OCI-LY7 (cell line): ENCODE measurements around the gene SLC29A1. TPM values are rescaled to one million over a fixed set of nuclear protein-coding genes. Genes with fewer than 3 reads are reported as not detected.
"Not testable (repeated sequence)": the region's sequence is repeated elsewhere in the genome, so short reads cannot be mapped to it uniquely, and the experiment has no call there.

Experiments
- BruUV-seq: library from RNA; stranded (reverse); fragments of 400-500 nt; replicated peaks from 2 replicates; lab custom pipeline; 2021; lab: Mats Ljungman, UMichigan
- CTCF ChIA-PET: fragments of 300-600 bp; sonication (Branson Sonifier 250); formaldehyde crosslinking; loops from one replicate; lab custom pipeline; 2022; ENCODE audit warnings: antibody characterized with exemption; ENCODE audit not compliant: unreplicated experiment; lab: Charles Lee
- POLR2A ChIA-PET: fragments of 300-600 bp; sonication (Branson Sonifier 250); formaldehyde crosslinking; loops from one replicate; lab custom pipeline; 2022; ENCODE audit warnings: antibody characterized with exemption; lab: Charles Lee
- DNase-seq: peaks from one replicate; pipeline ENCODE4 v3.0.0-alpha.2; 2015; ENCODE audit warnings: low spot score
- H2AFZ ChIP-seq: fragments of 200-600 bp; sonication (generic), shearing (Covaris generic); 2 replicates; pipeline ENCODE4 v1.6.1; 2014; ENCODE audit warnings: mild to moderate bottlenecking, antibody characterized with exemption, low read length, moderate library complexity
- H3K27ac ChIP-seq: fragments of 200-600 bp; sonication (generic); 2 replicates; pipeline ENCODE4 v1.5.1; 2014; ENCODE audit warnings: mixed run types, low read depth, mild to moderate bottlenecking, moderate library complexity, low read length, inconsistent platforms; ENCODE audit not compliant: poor library complexity, severe bottlenecking
- H3K36me3 ChIP-seq: fragments of 200-600 bp; sonication (generic); 2 replicates; pipeline ENCODE4 v1.6.1; 2014; ENCODE audit warnings: mild to moderate bottlenecking, antibody characterized with exemption, low read length, moderate library complexity, mixed read lengths; ENCODE audit not compliant: insufficient read depth
- H3K4me1 ChIP-seq: fragments of 200-600 bp; sonication (generic); 2 replicates; pipeline ENCODE4 v1.5.1; 2014; ENCODE audit warnings: mild to moderate bottlenecking, low read length; ENCODE audit not compliant: insufficient read depth, poor library complexity, severe bottlenecking
- H3K4me2 ChIP-seq: fragments of 200-600 bp; sonication (generic); 2 replicates; pipeline ENCODE4 v1.6.1; 2014; ENCODE audit warnings: mild to moderate bottlenecking, low read length
- H3K4me3 ChIP-seq: fragments of 200-600 bp; sonication (generic); 2 replicates; pipeline ENCODE4 v1.5.1; 2014; ENCODE audit warnings: mild to moderate bottlenecking, low read depth, low read length; ENCODE audit not compliant: poor library complexity, severe bottlenecking
- H3K79me2 ChIP-seq: fragments of 200-600 bp; sonication (generic); 2 replicates; pipeline ENCODE4 v1.6.1; 2016; ENCODE audit warnings: low read depth, mild to moderate bottlenecking, low read length, moderate library complexity, mixed read lengths; ENCODE audit not compliant: insufficient read depth
- H3K9me2 ChIP-seq: fragments of 200-600 bp; sonication (generic); 2 replicates; pipeline ENCODE4 v1.6.1; 2016; ENCODE audit warnings: mild to moderate bottlenecking, low read length, mixed read lengths; ENCODE audit not compliant: insufficient read depth
- H3K9me3 ChIP-seq: fragments of 200-600 bp; sonication (generic); 2 replicates; pipeline ENCODE4 v1.6.1; 2014; ENCODE audit warnings: mild to moderate bottlenecking, mixed run types, low read length, mixed read lengths
- H4K20me1 ChIP-seq: fragments of 200-600 bp; sonication (generic); 2 replicates; pipeline ENCODE4 v1.6.1; 2014; ENCODE audit warnings: mild to moderate bottlenecking, antibody characterized with exemption, low read length, moderate library complexity, mixed read lengths; ENCODE audit not compliant: insufficient read depth
- EZH2phosphoT487 ChIP-seq: fragments of 200-600 bp; sonication (generic); IDR thresholded peaks from 2 replicates; pipeline ENCODE4 v1.6.1; 2018; ENCODE audit warnings: low read depth, borderline replicate concordance, mild to moderate bottlenecking, mixed run types, antibody characterized with exemption, low read length, moderate library complexity, mixed read lengths
- intact Hi-C: fragments of 100-400 bp; cut with micrococcal nuclease; formaldehyde crosslinking; loops from one replicate; pipeline ENCODE4 v1.10.0; 2022; ENCODE audit not compliant: unreplicated experiment
- total RNA-seq, 2 experiments: library from RNA; depleted of rRNA in 1 of 2; stranded (reverse); fragments of >200 nt in 1 of 2; shearing (Covaris generic) in 1 of 2; gene quantifications; 2 replicates each; pipeline ENCODE4 v1.2.3, GENCODE V29; 2014 to 2022
- TF ChIP-seq, protein P1 (sequence below): fragments of 200-600 bp; sonication (generic); conservative IDR thresholded peaks from 2 replicates; pipeline ENCODE4 v1.5.1; 2014; ENCODE audit warnings: mild to moderate bottlenecking, antibody characterized with exemption, low read length, moderate library complexity, mixed read lengths

SLC29A1 gene
- total RNA-seq, 2 experiments from 2014 or later: 52.6 to 64.6 TPM

DNA sequence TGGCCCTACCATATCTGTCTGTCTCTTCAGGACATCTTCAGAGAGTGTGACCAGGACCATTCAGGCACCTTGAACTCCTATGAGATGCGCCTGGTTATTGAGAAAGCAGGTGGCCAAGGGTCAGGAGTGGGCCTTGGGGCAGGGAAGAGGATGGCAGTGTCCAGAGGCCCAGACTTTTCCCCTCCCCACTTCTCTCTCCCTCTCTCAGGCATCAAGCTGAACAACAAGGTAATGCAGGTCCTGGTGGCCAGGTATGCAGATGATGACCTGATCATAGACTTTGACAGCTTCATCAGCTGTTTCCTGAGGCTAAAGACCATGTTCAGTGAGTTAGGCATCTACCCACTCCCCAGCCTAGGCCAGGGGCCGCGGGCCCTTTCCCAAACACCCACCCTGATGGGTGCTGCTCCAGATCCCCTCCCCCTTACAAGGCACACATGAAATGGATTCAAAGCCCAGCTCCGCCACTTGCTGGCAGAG, 40.4 kb upstream of the SLC29A1 start:
- intact Hi-C loops: no loop called here
- H3K4me3 ChIP-seq: no peak overlapping the region
- H4K20me1 ChIP-seq: no peaks in the 10 kb centered on the region
- POLR2A ChIA-PET: interaction anchor here (0.6 kb wide), 2 partner anchors 39 to 51 kb away, joined by 6 read pairs; no protein-coding TSS in a partner anchor
- H3K4me2 ChIP-seq: no peak overlapping the region
- TF ChIP-seq, protein P1, sequence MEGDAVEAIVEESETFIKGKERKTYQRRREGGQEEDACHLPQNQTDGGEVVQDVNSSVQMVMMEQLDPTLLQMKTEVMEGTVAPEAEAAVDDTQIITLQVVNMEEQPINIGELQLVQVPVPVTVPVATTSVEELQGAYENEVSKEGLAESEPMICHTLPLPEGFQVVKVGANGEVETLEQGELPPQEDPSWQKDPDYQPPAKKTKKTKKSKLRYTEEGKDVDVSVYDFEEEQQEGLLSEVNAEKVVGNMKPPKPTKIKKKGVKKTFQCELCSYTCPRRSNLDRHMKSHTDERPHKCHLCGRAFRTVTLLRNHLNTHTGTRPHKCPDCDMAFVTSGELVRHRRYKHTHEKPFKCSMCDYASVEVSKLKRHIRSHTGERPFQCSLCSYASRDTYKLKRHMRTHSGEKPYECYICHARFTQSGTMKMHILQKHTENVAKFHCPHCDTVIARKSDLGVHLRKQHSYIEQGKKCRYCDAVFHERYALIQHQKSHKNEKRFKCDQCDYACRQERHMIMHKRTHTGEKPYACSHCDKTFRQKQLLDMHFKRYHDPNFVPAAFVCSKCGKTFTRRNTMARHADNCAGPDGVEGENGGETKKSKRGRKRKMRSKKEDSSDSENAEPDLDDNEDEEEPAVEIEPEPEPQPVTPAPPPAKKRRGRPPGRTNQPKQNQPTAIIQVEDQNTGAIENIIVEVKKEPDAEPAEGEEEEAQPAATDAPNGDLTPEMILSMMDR: no peak
- TF ChIP-seq EZH2phosphoT487: no peak
- H3K9me3 ChIP-seq: no peaks in the 10 kb centered on the region
- no peak for DNase-seq
- CTCF ChIA-PET: no interaction called here
- H2AFZ ChIP-seq: no peak overlapping the region
- H3K36me3 ChIP-seq: no peaks in the 10 kb centered on the region
- H3K4me1 ChIP-seq: peaks cover 16% of the 10 kb centered on the region
- no peaks in the 10 kb centered on the region for H3K79me2 ChIP-seq
- no peak overlapping the region for H3K27ac ChIP-seq
- BruUV-seq: no TSS peak
- no peaks in the 10 kb centered on the region for H3K9me2 ChIP-seq

DNA sequence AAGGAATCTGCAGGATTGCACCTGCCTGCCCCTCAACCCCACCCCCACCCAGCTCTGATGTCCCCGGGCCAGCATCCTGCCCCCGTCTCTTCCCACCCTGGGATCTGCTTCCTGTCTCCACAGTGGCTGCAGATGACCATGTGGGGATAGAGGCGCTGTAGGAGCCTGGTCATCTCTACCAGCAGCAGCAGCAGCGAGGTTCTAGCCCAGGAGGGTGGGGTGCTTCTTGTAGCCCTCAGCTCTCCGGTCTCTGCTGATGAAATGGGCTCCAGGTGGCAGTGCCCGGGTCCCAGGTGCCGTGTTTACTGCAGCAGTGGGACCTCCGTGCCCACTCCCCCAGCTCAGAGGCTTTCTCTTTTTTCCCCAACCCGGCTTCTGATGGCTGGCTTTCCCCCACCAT, 39.6 kb upstream of the SLC29A1 start:
- H3K9me2 ChIP-seq: no peaks in the 10 kb centered on the region
- H3K36me3 ChIP-seq: no peaks in the 10 kb centered on the region
- no peak overlapping the region for H3K4me2 ChIP-seq
- H3K79me2 ChIP-seq: no peaks in the 10 kb centered on the region
- BruUV-seq: no TSS peak
- no peak overlapping the region for H3K4me3 ChIP-seq
- POLR2A ChIA-PET: no interaction called here
- H4K20me1 ChIP-seq: no peaks in the 10 kb centered on the region
- H3K9me3 ChIP-seq: no peaks in the 10 kb centered on the region
- H3K27ac ChIP-seq: no peak overlapping the region
- DNase-seq: no peak
- TF ChIP-seq, protein P1: no peak
- no peak for TF ChIP-seq EZH2phosphoT487
- H3K4me1 ChIP-seq: peaks cover 16% of the 10 kb centered on the region
- no peak overlapping the region for H2AFZ ChIP-seq
- CTCF ChIA-PET: no interaction called here
- intact Hi-C loops: no loop called here

DNA sequence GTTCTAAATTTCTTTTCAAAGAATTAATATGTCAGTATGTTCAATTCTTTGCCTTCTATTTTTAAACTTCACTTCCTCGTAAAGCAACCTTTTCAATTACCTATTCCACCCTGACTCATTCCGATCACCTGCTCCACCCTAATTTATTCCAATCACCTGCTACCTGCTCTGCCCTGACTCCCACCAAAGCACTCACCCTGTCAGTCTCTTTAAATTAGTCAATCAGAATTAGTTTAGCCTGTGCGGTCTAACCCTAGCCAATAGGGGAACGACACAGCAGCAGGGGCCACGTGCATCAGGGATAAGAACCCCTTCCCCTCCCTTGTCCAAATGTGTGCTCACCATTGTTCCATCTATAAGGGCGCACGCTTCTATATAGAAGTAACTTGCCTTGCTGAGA, 38.0 kb upstream of the SLC29A1 start:
- H3K27ac ChIP-seq: not testable (repeated sequence)
- POLR2A ChIA-PET: interaction anchor here (0.6 kb wide), 2 partner anchors 34 to 59 kb away, joined by 3 read pairs; no protein-coding TSS in a partner anchor

More for the DNA sequence above, 38.0 kb upstream of the SLC29A1 start:
- H3K4me3 ChIP-seq, BruUV-seq, H3K9me2 ChIP-seq, H3K36me3 ChIP-seq, H3K4me2 ChIP-seq, intact Hi-C loops, H3K9me3 ChIP-seq, H4K20me1 ChIP-seq, DNase-seq, H3K79me2 ChIP-seq, CTCF ChIA-PET: not testable (repeated sequence)
- Histone ChIP-seq H2AFZ (peak overlapping the region; percentile 67; the same call in 1 of the 2 replicates), H3K4me1 (peaks cover 16% of the 10 kb centered on the region)
